Transverse colon (tissue), 4 donors: ENCODE results near the gene SH3RF3. TPM values are rescaled to one million over a fixed set of nuclear protein-coding genes. Genes with fewer than 3 reads are reported as not detected.

ENCODE experiments used
- DNase-seq: peaks from one replicate; pipeline ENCODE4 v3.0.0-alpha.2; 2019
- H3K27ac ChIP-seq, 4 donors: fragments of 200-600 bp; sonication (generic); 2 replicates each; pipeline ENCODE4 v1.5.1; 2016 to 2018; ENCODE audit warnings: inconsistent platforms in 4 of 4
- H3K27me3 ChIP-seq: fragments of 200-600 bp; sonication (generic); 2 replicates; pipeline ENCODE4 v1.5.1; 2017; ENCODE audit warnings: inconsistent platforms
- H3K36me3 ChIP-seq, 4 donors: fragments of 200-600 bp; sonication (generic); 2 replicates each; pipeline ENCODE4 v1.5.1; 2017 to 2019; ENCODE audit warnings: inconsistent platforms in 4 of 4
- H3K4me1 ChIP-seq, 4 donors: fragments of 200-600 bp; sonication (generic); 2 replicates each; pipeline ENCODE4 v1.5.1; 2017 to 2020; ENCODE audit warnings: inconsistent platforms in 4 of 4
- H3K4me3 ChIP-seq, 4 donors: fragments of 200-600 bp; sonication (generic); 1 replicate in 1 of 4; 2 replicates in 3 of 4; pipeline versions ENCODE4 v1.5.1 to v1.6.1; 2017 to 2019; ENCODE audit warnings: inconsistent platforms in 4 of 4
- H3K9me3 ChIP-seq, 2 donors: fragments of 200-600 bp; sonication (generic); 2 replicates each; pipeline ENCODE4 v1.5.1; 2017 to 2019; ENCODE audit warnings: inconsistent platforms in 2 of 2
- EP300 ChIP-seq: sonication (generic); formaldehyde crosslinking; IDR thresholded peaks from one replicate; pipeline ENCODE4 v1.6.1; 2017; ENCODE audit warnings: antibody characterized with exemption, low read depth
- POLR2A ChIP-seq: fragments of 450-650 bp; IDR thresholded peaks from one replicate; pipeline ENCODE4 v1.6.1; 2016; ENCODE audit warnings: antibody characterized with exemption, mild to moderate bottlenecking, moderate library complexity
- POLR2AphosphoS5 ChIP-seq, 3 donors: sonication (generic); formaldehyde crosslinking; IDR thresholded peaks; one replicate each; pipeline ENCODE4 v1.6.1; 2016; ENCODE audit warnings: antibody characterized with exemption in 3 of 3
- WGBS, 2 donors: methylation state at CpG; one replicate each; pipeline ENCODE4 v1.1.5; 2018; ENCODE audit warnings: low coverage in 1 of 2; 5-methylcytosine and 5-hydroxymethylcytosine counted together
- in situ Hi-C, 4 donors: fragments of 200-750 bp; cut with MboI; loops; one replicate each; pipeline versions ENCODE4 v1.15.0 to v1.15.1; 2017; ENCODE audit warnings: low sequenced_read_pairs in 3 of 4, low pct_ligation_motif_present in 1 of 4, low pct_unique_long_range_greater_than_20kb in 1 of 4
- intact Hi-C: fragments of 100-400 bp; cut with DNase I; formaldehyde crosslinking; loops from one replicate; pipeline ENCODE4 v1.15.1; 2023; ENCODE audit warnings: low total_unique reads
- total RNA-seq, 4 donors: library from RNA; depleted of rRNA; stranded (reverse); fragments of >200 nt; gene quantifications; one replicate each; pipeline ENCODE4 v1.1.0, GENCODE V29; 2016
- TF ChIP-seq, protein P1 (sequence below), 5 experiments: fragments of 200-600 bp in 3 of 5; fragments of 450-650 bp in 2 of 5; sonication (generic) in 3 of 5; IDR thresholded peaks; 1 replicate in 2 of 5; 2 replicates in 3 of 5; pipeline ENCODE4 v1.5.1; 2016 to 2017; ENCODE audit warnings: antibody characterized with exemption in 5 of 5, inconsistent platforms in 3 of 5, mild to moderate bottlenecking in 2 of 5, moderate library complexity in 1 of 5

The SH3RF3 gene
- total RNA-seq, 4 donors from 2014 or later, result 1.9 to 8.8 (median 2.9) TPM

DNA sequence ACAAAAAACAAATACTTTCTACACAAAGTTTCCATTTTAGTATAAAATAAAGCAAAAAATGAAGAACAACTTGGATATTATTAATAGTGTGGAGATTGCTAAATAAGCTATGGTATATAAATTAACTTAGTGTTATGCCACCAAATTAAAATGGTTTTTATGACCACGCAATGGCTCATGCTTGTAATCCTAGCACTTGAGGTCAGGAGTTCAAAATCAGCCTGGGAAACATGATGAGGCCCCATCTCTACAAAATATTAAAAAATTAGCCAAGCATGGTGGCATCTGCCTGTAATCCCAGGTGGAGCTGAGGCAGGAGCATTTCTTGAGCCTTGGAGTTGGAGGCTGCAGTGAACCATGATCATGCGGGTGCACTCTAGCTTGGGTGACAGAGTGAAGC lies 108.8 kb downstream of the SH3RF3 start:
- Histone ChIP-seq H3K4me1 (peaks cover 10 to 26% (median 19%) of the 10 kb centered on the region in 4 donors), H3K9me3 (no peaks in the 10 kb centered on the region), H3K36me3 (no peaks in the 10 kb centered on the region), H3K27me3 (no peaks in the 10 kb centered on the region), H3K27ac (peak overlapping the region in 1 of 4 donors; percentile 12), H3K4me3 (no peak overlapping the region)
- intact Hi-C loops (no loop called here), in situ Hi-C loops (no loop called here)
- WGBS, 2 donors, result 91 to 92% methylated on average over 2 of the region's 2 CpGs
- no peak for DNase-seq
- TF ChIP-seq EP300 (no peak), POLR2AphosphoS5 (IDR thresholded peaks at IDR 0.05) (no peak), POLR2A (no peak)
- TF ChIP-seq, protein P1, sequence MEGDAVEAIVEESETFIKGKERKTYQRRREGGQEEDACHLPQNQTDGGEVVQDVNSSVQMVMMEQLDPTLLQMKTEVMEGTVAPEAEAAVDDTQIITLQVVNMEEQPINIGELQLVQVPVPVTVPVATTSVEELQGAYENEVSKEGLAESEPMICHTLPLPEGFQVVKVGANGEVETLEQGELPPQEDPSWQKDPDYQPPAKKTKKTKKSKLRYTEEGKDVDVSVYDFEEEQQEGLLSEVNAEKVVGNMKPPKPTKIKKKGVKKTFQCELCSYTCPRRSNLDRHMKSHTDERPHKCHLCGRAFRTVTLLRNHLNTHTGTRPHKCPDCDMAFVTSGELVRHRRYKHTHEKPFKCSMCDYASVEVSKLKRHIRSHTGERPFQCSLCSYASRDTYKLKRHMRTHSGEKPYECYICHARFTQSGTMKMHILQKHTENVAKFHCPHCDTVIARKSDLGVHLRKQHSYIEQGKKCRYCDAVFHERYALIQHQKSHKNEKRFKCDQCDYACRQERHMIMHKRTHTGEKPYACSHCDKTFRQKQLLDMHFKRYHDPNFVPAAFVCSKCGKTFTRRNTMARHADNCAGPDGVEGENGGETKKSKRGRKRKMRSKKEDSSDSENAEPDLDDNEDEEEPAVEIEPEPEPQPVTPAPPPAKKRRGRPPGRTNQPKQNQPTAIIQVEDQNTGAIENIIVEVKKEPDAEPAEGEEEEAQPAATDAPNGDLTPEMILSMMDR (IDR thresholded peaks at IDR 0.05), result no peak

DNA sequence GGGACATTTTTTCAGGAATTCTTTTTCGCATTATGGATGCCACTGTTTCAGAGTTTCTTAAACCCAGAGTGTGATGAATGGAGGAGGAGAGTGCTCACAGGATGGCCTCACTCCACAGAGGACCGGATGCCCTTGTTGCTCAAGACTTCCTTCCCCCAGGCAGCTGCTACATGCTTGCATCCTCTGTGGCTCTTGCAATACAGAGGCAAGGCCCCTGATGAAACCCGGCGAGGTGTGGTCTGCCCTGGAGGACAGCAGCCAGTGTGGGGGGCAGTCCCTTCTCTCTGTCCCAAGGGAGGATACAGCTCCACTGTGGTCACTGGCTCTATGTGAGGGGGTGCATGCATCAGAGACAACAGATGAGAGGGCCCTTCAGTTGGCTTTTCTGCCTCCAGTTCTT lies 109.6 kb downstream of the SH3RF3 start:
- peak in 2 of 3 donors; percentile 31 to 50 for TF ChIP-seq POLR2AphosphoS5 (IDR thresholded peaks at IDR 0.05)
- TF ChIP-seq POLR2A, result no peak
- TF ChIP-seq EP300, result no peak
- TF ChIP-seq, protein P1 (IDR thresholded peaks at IDR 0.05), result no peak
- intact Hi-C loops (no loop called here), in situ Hi-C loops (no loop called here)
- peak; percentile 47 for DNase-seq
- 39% methylated on average over 4 of the region's 4 CpGs; no CpG with 5 or more reads in 1 of the 2 donors for WGBS, 2 donors
- Histone ChIP-seq H3K27me3 (no peaks in the 10 kb centered on the region), H3K9me3 (no peaks in the 10 kb centered on the region), H3K36me3 (no peaks in the 10 kb centered on the region), H3K4me3 (no peak overlapping the region), H3K27ac (peak overlapping the region; percentile 13 to 57 (median 35)), H3K4me1 (peaks cover 14 to 34% (median 22%) of the 10 kb centered on the region in 4 donors)

DNA sequence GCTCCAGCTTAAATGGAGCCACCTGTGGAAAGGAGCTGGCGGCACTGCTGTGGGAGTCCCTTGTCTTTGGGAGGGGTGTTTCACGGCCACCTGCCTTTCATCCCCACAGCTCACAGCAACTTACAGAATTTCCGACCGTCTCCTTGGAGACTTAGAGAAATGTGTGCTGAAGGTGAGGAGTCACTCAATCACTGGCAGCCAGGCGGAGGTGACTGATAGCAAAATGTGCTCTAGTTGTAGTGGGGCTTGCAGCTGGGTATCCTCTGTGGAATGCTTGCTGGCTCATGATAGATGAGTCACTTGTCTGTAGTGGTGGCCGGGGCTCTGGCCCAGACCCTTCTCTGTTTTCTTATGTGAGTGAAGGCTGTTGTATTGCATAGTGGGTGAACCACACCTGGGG lies 110.7 kb downstream of the SH3RF3 start:
- no peaks in the 10 kb centered on the region for H3K9me3 ChIP-seq
- WGBS, 2 donors, result 60 to 91% methylated on average over 2 to 6 of the region's 6 CpGs
- DNase-seq, result no peak
- H3K36me3 ChIP-seq, result no peaks in the 10 kb centered on the region
- no peak overlapping the region for H3K4me3 ChIP-seq
- peak overlapping the region in 1 of 4 donors; percentile 57 for H3K27ac ChIP-seq
- intact Hi-C loops (loop anchor here (10.0 kb wide), 1 partner anchor 65 kb away; no protein-coding TSS in a partner anchor), in situ Hi-C loops (no loop called here)
- TF ChIP-seq POLR2A (no peak), EP300 (no peak), POLR2AphosphoS5 (IDR thresholded peaks at IDR 0.05) (no peak)
- TF ChIP-seq, protein P1 (IDR thresholded peaks at IDR 0.05), result no peak
- peaks cover 17 to 45% (median 25%) of the 10 kb centered on the region in 4 donors for H3K4me1 ChIP-seq
- H3K27me3 ChIP-seq, result no peaks in the 10 kb centered on the region

DNA sequence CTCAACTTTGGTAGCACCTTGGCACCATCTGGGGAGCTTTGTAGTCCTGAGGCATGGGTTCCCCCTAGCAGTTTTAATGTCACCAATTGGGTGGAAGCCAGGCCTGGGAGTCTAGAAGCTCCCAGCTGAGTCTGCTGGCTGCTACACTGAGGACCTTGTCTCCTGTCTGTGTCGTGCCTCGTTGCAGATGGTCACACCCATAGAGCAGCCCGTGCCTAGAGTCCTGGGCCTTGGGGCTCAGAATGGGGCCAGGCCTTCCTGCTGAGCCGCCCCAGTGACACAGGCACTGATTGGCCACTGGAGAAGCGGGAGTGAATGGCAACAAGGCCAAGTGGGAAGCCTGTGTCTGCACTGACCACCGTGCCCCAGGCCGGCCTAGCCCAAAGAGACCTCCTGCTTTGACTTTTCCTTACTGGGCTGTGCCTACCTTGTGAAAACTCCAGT lies 113.2 kb downstream of the SH3RF3 start:
- Histone ChIP-seq H3K4me1 (peaks cover 21 to 46% (median 29%) of the 10 kb centered on the region in 4 donors), H3K27ac (peak overlapping the region; percentile 71 to 88 (median 82)), H3K4me3 (no peak overlapping the region), H3K9me3 (no peaks in the 10 kb centered on the region), H3K36me3 (no peaks in the 10 kb centered on the region), H3K27me3 (no peaks in the 10 kb centered on the region)
- in situ Hi-C loops, result no loop called here
- TF ChIP-seq EP300, result no peak
- no peak for TF ChIP-seq POLR2A
- no peak for TF ChIP-seq POLR2AphosphoS5 (IDR thresholded peaks at IDR 0.05)
- TF ChIP-seq, protein P1 (IDR thresholded peaks at IDR 0.05), result no peak
- intact Hi-C loops, result loop anchor here (10.0 kb wide), 1 partner anchor 67 kb away; no protein-coding TSS in a partner anchor
- WGBS, 2 donors, result 56% methylated on average over 7 of the region's 7 CpGs; no CpG with 5 or more reads in 1 of the 2 donors
- no peak for DNase-seq
